GM13976 (cell line): ENCODE measurements around the gene CD93.

Experiments used
- DNase-seq: peaks from one replicate; pipeline ENCODE4 v3.0.0; 2012; ENCODE audit warnings: low spot score
- CTCF ChIP-seq: IDR thresholded peaks from 2 replicates; pipeline ENCODE4 v1.5.1; 2012; ENCODE audit warnings: borderline replicate concordance, mild to moderate bottlenecking; ENCODE audit not compliant: insufficient read depth; ENCODE audit errors: extremely low read depth, missing control alignments, control extremely low read depth
- in situ Hi-C: fragments of 300-500 bp; cut with MboI; formaldehyde crosslinking; loops from one replicate; pipeline ENCODE4 v1.12.0; 2022; ENCODE audit warnings: low sequenced_read_pairs, mixed read lengths, inconsistent platforms; ENCODE audit not compliant: unreplicated experiment

CD93 gene

DNA sequence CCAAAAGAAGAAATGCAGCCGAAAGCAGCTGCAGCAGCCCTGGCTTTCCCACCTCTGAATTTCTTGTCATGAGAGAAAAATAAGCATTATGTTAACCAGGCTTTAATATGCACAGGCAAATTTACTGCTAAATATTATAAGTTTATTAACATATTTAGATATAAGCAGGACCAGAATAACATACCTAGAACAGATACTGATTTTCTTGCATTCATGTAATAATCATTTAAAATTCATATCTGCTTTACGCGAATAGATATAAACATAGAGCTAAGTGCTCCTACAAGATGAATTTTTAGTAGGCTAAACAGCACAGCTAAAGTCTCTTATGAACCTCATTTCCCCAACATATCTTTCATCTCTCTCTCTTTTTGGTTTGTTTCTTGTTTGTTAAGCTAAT lies 14.7 kb downstream of the CD93 start:
- in situ Hi-C loops = no loop called here
- DNase-seq = no peak
- no peak for TF ChIP-seq CTCF

DNA sequence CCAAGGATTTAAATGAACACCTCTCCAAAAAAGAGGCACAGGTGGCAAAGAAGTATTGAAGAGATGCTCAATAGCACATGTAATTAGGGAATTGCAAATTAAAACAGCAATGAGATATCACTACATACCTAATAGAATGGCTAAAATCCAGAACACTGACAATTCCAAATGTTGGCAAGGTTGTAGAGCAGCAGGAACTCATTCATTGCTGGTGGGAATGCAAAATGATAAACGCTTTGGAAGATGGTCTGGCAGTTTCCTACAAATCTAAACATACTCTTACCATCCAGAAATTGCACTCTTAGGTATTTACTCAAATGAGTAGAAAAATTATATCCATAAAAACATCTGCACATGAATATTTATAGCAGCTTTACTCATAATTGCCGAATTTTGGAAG lies 17.0 kb downstream of the CD93 start:
- DNase-seq = no peak
- in situ Hi-C loops = no loop called here
- TF ChIP-seq CTCF = no peak

DNA sequence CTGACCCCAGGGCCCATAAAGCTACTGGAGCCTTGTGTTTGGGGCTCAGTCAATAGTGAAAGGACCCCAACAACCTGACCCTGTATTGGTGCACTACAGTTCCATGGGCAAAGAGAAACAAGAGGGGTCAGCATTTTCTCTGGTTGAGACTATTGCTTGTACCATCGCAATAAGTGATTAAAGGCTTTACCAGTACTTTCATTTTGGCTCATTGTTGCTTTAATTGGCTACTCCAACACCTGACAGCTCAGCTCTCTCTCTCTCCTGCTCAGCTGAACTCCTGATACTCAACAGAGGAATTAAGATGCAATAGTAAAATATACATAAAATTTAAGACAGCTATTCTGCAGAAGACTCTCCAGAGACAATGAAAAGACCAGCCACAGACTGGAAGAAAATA lies 17.8 kb downstream of the CD93 start:
- in situ Hi-C loops = no loop called here
- no peak for DNase-seq
- TF ChIP-seq CTCF = no peak

GRCh38 chr20:23066772-23067171 lies 19.4 kb downstream of the CD93 start:
- no peak for DNase-seq
- no peak for TF ChIP-seq CTCF
- in situ Hi-C loops = no loop called here

DNA sequence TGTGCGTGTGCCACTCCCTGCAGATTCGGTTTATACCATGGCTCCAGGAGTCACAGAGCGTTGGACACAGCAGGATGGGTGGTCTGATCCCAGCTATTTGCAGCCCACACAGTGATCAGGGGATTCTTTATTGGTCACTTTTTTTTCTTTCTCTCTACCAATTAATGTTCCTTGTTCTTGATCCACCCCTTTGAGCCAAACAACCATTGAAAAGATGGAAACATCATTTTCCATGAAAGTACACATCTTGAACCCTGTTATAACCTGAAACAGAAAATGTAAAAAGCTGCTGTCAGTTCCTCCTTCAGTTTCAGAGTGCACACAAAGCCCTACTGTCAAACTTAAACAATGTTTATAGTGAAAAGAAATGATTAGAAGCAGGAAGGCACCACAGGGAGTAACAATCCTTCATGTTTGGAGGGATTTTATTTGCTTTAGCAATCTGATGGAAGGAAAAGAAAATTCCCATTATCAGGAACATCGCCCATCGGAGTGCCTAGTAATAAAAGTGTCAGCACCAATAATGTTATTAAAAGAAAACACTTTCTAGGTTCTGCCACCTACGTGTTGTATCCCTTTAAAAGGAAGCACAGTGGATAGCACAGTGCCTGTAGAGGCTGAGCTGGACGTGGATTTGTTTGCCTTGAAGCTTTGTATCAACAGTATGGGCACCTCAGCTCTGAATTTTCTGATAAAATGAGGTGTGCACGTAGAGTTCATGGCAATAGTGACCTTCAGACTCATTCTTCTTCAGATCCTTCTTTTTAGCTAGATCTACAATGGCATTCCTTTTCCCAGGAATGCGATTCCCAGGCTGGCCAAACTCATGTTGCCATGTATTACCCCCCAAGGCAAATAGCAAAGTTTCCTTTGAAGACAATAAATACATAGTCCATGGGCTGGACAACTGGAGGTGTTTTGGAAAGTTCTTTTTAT lies 20.6 kb downstream of the CD93 start:
- in situ Hi-C loops = no loop called here

DNA sequence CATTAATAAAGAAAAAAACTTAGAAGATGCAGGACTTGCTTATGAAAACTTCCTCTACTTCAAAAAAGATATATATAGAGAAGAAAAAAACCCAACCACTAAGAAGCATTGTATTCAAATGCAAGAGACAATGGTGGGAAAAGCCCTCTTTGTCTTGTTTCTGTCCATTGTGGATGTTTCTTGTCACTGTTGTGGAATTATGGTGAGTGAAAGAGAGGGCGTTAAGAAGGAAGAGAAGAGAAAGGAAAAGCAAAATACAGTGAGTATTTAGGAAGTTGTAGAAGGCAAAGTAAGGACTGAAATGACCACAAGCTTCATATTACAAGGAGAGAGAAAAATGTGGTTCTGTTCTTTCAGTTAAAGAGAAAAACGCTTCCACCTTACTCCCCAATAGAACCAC lies 22.5 kb downstream of the CD93 start:
- no peak for TF ChIP-seq CTCF
- DNase-seq = no peak
- in situ Hi-C loops = no loop called here

More for the DNA sequence above, 20.6 kb downstream of the CD93 start:
- DNase-seq = no peak
- no peak for TF ChIP-seq CTCF
